Myocyte (in vitro differentiated cells): Measurements from ENCODE around the gene PHF13. TPM values are rescaled to one million over a fixed set of nuclear protein-coding genes. Genes with fewer than 3 reads are reported as not detected.
"Not testable (repeated sequence)": the region's sequence is repeated elsewhere in the genome, so short reads cannot be mapped to it uniquely, and the experiment has no call there.

Experiments used
- DNase-seq: peaks from one replicate; pipeline ENCODE4 v3.0.0-alpha.2; 2012; ENCODE audit warnings: low read depth
- total RNA-seq: library from RNA; depleted of rRNA; stranded (reverse); fragments of >200 nt; gene quantifications from 2 replicates; pipeline ENCODE4 v1.2.3, GENCODE V29; 2014

Gene PHF13
- total RNA-seq, 1 donor from 2014 or later, result 9.6 TPM

DNA sequence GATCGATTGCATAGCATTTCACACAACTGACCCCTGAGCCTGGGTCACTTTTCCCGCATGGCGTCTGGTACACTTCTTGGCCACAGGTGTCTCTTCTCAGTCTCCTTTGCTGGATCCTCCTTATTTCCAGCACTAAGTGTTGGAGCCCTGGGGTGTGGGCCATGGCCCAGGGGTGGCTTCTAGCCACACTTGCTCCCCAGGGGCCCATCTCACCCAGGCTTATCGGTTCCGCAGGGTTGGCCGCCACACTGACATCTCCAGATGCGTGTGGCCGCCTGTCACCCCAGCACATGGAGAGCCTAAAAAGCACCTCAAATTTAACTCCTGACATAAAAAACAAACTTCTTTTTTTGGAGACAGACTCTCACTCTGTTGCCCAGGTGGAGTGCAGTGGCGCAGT, 13.5 kb downstream of the PHF13 start:
- DNase-seq, result no peak

DNA sequence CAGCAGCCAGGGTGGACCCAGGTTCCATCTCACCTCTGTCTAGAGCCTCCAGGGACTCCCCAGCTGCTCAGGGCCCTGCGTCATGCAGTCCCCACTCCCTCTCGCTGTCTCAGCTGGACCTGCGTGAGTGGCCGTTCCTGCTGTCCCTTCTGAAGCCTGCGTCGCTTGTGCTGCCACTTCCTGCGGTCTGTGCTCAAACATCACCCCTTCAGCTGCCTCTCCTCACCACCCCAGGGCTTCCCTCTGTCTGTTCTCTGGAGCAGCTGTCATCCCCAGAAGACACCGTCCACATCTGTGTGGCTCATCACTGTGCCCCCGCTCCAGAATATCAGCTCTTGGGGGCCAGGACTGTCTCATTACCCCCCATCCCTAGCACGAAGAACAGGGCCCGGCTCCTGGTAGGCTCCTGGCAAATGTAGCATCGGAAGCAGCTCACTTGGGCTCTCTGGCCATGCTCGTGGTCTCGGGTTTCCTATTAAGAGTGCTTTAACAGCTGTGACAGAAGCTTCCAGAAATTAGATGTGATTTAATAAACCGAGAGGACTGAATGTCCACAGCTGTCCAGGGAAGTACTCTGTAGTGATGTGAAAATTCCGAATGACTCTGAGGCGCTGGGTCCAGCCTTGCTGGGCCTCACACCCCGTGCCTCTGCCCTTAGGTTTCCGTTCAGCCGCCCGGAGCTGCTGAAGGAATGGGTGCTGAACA, 14.5 kb downstream of the PHF13 start:
- peak; percentile 83 for DNase-seq

DNA sequence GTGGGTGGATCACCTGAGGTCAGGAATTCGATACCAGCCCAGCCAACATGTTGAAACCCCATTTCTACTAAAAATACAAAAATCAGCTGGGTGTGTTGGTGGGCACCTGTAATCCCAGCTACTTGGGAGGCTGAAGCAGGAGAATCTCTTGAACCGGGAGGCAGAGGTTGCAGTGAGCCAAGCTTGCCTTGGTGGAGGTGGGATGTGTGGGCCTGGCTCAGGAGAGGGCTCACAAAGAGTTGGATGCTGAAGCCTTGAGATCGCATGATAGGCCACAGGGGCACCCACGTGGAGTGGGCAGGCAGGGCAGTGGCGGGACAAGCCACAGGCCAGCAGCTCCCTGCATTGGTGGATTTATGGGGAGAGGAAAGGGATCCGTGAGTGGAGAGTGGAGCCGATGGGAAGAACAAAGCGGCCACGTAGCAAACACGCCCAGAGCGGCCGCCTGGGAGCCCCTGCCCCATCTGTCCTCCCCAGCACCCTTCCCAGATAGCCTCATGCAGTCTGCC, 15.5 kb downstream of the PHF13 start:
- DNase-seq, result no peak

DNA sequence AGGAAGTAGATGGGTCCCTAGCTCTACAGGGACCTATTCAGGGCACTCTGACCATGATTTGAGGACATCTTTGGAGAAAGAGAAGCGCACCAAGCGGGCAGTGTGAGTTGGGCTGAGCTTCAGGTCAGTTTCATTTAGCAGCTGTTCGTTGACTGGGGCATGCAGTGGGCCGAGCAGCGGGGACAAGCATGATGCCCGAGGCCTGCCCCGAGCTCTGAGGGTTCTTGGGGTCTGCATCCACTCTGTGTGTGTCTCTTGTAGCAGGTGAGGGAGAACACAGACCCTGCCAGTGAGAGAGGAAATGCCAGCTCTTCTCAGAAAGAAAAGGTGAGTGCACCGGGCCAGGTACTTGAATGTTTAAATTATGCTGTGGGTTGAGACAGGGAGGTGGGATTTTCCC, 16.5 kb downstream of the PHF13 start:
- no peak for DNase-seq

DNA sequence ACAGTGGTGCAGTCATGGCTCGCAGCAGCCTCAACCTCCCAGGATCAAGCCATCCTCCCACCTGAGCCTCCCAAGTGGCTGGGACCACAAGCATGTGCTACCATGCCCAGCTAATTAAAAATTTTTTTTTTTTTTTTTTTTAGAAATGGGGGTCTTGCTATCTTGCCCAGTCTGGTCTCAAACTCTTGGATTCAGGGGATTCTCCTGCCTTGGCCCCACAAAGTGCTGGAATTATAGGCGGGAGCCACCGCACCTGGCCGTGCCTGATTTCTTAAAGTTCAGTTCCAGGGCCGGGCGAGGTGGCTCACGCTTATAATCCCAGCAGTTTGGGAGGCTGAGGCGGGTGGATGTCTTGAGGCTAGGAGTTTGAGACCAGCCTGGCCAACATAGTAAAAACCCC, 17.5 kb downstream of the PHF13 start:
- no peak for DNase-seq

DNA sequence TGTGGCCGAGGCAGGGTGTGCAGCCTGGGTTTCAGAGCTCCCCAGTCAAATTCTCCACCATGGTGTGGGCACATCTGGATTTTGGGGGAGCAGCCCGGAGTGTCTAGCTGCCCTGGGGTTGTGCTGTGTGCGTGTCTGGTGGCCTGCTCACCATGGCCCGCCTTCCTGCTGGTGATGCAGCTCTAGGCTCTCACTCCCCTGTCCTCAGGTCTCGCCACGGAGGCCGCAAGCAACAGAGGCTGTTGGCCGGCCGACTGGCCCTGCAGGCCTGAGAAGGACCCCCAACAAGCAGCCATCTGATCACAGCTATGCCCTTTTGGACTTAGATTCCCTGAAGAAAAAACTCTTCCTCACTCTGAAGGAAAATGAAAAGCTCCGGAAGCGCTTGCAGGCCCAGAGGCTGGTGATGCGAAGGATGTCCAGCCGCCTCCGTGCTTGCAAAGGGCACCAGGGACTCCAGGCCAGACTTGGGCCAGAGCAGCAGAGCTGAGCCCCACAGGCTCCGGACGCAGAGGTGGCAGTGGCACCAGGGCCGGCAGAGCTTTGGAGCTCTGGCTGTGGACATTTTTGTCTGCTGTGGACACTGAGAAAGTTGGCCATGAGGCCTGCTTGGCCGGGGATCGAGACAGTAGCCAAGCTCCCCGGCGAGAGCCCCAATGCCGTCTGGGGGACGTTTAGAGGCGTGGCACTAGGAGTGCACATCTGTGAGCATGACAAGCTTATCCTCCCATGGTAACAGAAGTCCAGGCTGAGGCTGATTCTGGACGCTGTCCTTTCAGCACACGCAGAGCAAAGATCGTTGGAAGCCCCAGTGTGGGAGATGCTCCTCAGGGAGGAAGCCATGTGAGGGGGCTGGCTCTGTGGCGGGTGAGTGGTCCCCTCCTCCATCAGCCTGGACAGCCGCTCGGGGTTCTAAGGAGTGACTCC, 19.3 kb downstream of the PHF13 start:
- DNase-seq, result no peak

DNA sequence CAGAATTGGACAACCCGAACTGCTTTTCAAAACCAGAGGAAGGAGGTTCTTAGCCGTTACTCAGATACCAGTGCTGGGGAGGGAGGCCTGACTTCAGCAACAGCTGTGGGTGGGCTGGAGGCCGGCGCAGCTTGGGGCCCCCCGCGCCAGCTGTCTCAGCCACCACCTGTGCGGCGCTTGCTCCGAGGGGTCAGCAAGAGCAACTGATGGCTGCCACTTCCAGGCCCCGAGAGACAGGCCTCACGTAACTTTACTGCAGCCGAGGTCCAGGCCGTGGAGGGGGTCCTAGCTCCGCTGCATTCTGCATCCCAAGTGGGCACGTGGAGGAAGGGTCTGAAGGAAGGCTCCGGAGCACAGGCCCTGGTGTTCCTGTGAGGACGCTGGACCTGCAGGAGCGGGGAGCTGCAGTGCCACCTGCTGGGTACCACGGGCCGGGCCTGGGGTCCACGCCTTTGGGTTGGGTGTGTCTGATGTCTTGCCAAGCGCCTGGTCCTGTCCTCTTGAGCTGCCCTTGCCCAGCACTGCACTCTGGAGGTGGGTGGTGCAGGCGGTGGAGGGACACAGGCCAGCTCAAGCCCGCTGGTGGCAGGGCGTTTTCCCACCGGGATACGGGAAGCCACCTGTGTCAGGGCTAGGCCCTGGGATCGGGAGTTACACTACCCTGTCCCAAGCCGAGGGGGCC, 21.0 kb downstream of the PHF13 start:
- DNase-seq, result peak; percentile 68

DNA sequence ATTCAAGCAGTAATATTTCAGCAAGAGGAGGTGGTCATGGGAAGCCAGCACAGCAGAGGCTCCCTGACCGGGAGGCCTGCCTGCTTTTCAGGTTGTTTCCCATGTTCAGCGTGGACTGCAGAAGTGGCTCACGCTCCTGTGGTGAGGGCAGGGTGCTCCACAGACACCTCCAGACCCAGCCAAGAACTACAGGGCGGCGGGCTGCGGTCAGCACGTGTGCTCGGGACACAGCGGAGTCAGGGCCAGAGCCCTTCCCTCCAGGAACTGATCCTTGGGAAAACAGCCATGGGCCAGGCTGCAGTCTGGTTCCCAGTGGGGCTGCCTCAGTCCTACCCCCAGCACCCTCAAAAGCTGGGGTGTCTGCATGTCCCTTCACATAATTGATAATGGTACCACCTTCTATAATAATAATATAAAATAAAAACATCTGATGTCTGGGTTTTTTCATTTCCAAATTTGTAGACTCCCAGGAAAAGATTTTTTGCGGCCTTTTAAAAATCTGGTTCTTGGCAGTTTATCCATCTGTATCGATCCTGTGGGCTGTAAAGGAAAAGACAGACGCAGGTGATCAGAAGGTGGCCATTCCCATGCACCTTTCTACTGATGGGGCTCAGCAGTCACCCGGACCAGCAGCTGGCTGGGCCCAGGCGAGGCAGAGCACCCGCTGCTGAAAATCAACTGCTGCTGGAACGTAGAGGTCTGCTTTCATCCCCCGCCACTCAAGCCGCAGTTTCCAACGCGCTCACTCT, 21.8 kb downstream of the PHF13 start:
- no peak for DNase-seq

DNA sequence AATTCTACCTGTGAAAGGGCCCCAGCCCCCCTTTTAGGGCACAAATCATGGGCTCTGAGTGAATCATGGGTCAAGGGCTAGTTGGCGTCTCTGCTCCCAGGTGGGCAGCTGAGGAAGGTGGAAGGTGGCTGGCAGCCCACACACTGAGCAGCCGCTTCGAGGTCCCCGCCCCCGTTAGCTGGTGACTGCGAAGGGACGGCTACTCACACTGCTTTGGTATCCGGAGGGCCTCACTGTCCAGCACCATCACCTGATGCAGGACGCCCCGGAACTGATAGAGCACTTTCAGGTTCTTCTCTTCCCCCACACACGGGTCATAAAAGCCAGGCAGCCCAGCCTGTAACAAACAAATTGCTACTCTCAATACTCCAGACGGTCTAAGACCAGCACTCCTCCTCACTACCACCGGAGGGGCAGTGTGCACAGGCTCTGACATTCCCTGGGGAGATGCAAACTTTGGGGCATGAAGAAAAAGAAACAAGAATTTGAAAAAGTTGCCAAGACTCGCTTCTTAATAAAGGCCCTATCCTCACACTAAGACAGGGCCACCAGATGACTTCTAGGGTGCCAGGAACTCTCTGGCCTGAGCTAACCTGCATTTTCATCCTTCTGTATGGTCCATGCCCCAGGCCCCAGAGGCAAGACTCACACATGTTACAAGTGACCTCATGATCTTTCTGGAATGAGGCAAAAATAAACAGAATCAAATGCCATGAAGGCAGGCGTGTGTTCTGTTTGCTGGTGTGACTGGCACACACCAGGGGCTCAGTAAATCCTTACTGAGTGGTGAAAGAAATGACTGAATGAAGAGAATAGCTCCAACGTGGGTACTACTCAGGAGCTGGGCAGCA, 22.6 kb downstream of the PHF13 start:
- no peak for DNase-seq

DNA sequence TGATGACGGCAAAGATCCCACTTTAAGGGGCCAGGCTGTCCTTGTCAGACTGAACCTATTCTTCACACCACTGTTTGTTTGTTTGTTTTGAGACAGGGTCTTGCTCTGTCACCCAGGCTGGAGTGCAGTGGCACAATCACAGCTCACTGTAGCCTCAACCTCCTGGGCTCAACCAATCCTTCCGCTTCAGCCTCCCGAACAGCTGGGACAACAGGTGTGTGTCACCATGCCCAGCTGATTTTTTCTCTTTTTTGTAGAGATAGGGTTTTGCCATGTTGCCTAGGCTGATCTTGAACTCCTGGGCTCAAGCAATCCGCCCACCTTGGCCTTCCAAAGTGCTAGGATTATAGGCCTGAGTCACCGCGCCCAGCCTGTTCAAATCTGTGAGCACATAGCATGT, 23.2 kb downstream of the PHF13 start:
- not testable (repeated sequence) for DNase-seq

DNA sequence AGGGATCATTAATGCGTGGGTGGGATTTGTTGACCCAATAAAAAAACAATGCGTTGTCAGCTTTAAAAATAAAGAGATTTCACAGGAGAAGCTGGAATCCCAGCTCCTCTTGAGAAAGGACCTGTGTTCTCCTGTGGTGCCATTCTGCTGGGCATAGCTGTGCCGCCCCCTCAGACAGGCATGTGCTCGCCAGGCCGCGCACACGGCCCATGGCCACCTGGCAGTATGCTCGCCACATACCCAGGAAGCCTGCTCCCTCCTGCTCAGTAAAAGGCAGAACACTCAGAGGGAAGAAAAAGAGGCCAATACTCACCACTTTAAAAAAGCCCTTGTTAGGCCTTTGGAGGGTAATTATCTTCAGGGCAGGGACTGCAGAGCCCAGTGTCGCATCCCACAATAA, 24.2 kb downstream of the PHF13 start:
- no peak for DNase-seq

DNA sequence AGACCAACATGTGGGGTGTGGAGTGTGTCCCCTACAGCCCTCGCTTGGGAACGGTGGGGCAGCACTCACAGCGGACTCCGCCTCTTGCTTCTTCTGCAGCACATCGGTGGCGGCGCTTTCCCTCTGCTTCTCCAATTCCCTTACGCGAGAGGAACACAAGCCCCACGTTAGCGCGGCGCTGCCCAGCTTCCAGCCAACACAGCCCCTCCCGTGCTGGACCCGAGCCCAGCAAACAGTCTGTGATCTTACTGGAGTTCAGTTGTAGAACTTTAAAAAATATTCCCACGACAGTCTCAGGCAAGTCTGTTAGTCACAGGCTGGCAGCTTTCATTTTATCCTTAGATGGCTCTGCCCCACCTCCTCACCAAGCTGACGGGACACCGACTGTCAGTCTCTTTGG, 24.7 kb downstream of the PHF13 start:
- DNase-seq, result no peak

DNA sequence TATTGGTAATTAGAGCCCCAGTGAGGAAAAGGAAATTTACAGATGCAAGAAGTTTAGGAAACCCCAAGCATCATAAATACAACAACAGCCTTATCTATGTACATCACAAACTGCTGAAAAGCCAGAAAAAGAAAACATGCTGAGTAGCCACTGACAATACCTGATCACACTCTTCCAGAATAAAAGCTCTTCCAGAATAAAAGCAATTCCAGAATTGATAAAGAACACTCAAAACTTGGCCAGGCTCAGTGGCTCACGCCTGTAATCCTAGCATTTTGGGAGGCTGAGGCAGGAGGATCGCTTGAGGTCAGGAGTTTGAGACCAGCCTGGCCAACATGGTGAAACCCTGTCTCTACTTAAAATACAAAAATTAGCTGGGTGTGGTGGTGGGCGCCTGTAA, 27.3 kb downstream of the PHF13 start:
- DNase-seq, result not testable (repeated sequence)

DNA sequence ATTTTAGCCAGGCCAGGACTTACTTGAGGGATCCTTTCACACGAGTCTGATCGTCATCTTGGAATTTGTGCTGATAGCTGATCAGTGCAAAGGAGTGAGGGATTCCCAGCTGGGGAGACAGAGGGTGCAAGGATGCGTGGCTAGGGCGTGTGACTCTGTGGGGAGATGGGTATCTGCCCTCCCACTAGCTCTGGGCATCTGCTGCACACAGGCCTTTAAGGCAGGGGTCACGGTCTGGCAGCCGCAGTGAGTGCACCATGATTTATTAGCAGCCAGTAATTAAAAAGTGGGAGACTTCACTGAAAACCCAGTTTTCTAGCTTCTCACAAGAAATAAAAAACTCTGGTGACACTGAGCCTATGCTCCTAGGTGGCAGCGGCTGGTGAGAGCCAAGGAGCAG, 31.5 kb downstream of the PHF13 start:
- no peak for DNase-seq

DNA sequence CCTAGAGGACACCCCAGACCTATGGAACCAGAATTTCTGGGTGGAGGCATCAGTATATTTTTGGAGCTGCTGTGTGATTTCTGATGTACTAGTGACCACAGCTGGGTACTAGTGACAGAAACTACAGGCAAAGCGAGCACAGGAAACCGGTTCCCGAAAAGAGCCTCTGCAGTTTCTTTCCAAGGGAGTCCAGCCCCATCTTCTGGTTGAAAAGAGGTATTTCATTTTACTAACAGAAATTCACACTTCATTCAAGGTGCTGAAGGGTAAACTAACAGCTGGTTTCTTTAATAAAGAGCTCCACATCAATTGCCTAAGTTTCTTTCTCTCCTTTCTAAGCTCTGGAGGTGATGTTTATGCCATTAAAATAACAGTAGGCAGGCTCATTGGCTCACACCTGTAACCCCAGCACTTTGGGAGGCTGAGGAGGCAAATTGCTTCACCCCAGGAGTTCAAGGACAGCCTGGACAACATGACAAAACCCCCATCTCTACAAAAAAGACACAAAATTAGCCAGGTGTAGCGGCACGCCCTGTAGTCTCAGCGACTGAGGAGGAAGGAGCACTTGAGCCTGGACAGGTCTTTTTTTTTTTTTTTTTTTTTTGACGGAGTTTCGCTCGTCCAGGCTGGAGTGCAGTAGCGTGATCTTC, 33.1 kb downstream of the PHF13 start:
- peak; percentile 60 for DNase-seq

DNA sequence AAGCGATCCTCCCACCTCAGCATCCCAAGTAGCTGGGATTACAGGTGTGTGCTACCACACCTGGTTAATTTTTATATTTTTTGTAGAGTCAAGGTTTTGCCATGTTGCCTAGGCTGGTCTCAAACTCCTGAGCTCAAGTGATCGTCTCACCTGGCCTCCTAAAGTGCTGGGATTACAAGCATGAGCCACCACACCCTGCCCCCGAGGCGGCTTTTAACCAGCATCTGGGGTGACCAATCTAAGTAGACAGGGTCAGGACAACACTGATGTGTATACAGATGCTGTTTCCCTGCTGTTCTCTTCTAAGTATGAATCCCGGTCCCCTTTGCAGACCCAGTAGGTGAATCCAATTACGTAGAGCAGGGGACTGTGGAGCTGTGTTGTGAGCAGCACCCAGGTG, 35.0 kb downstream of the PHF13 start:
- DNase-seq, result no peak

DNA sequence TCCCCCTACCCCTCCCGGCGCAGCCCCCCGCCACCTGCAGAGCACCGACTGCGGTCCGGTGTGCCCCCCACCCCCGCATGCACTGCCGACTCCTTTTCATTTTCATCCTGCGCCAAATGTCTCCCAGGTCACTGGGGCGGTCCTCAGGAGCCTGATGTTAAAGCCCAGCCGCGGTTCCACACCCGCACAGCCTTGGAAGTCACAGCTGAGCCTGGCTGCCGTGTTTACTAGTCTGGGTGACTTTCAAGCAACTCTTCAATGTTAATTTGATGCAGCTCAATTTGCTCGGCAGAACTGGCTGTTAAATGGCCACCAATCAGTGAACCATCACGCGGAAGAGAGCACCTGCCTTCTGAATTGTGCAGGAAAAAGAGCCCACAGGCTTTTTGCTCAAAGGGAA, 38.4 kb downstream of the PHF13 start:
- DNase-seq, result no peak

DNA sequence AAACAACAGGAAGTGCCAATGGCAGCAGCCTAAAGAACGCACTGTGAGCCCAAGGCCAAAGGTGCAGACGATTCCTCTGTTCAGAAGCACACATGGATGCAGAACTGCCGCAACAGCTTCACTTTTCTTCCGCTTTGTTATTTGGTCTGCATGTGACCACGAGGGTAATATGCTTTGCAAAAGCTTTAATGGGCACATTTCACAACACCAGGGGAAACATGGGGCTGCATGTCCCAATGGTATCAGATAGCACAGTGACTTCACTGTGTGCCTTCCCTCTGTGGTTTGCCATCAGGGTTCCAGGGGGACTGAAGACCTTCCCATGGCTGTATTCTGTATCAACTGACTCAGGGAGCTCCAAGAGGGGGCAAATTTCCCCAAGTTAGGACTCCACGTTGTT, 39.5 kb downstream of the PHF13 start:
- DNase-seq, result no peak

DNA sequence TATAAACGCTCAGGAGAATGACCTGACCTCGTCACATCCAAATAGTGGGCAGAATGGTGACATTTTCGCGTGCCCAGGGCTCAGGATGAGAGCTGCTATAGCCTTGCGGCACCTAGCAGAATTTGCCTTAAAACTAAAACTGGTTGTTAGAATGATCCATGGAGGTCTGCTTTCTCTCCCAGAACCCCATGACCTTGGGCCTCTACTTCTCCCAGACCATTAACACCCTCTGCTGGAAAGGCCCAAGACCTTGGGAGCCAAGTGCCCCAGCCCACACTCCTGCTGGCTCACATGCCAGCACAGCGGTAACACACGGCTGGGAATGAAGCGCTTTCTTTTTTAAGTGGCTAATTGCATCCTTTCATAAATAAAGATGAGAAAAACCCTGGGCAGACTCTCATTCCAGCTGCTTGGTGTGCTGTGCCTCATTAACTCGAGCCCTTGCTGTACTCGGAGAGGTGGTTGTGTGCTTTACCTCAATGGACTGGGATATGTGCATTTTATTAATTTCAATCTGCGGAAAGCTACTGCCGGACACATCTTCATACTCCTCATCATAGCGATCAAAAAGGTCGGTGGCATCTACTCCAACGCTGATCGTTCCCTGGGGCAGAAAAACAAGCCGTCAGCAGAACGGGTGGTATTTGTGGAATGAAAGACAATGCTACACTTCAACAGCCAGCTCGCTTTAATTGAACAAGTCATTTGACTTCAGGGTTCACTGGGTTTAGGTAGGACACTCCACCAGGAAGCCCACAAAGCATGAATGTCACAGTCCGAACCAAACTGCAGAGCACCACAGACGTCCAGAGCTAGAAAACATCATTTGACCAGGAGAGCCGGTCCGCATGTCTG, 40.1 kb downstream of the PHF13 start:
- no peak for DNase-seq
